CD14-positive monocyte (primary cell): ENCODE results near the gene BMERB1. TPM values are rescaled to one million over a fixed set of nuclear protein-coding genes. Genes with fewer than 3 reads are reported as not detected.

Experiments
- DNase-seq, 3 donors: peaks; one replicate each; pipeline ENCODE4 v3.0.0-alpha.2; 2011 to 2022
- H2AFZ ChIP-seq: 2 replicates; pipeline ENCODE4 v1.6.0; 2012; ENCODE audit warnings: mild to moderate bottlenecking, low read depth, low read length, inconsistent platforms; ENCODE audit not compliant: insufficient read depth, poor library complexity, severe bottlenecking
- H3K27ac ChIP-seq, 2 donors: 1 replicate in 1 of 2; 2 replicates in 1 of 2; pipeline ENCODE4 v1.5.1; 2012 to 2013; ENCODE audit warnings: low read length in 2 of 2, control low read depth in 1 of 2, inconsistent platforms in 1 of 2, low read depth in 1 of 2, mild to moderate bottlenecking in 1 of 2
- H3K27me3 ChIP-seq, 2 donors: one replicate each; pipeline versions ENCODE4 v1.6.0 to v1.6.1; 2011 to 2013; ENCODE audit warnings: low read length in 2 of 2; ENCODE audit not compliant: control insufficient read depth in 2 of 2, insufficient read depth in 2 of 2
- H3K36me3 ChIP-seq, 2 donors: replicated peaks in 1 of 2; 1 replicate in 1 of 2; 2 replicates in 1 of 2; pipeline versions ENCODE4 v1.5.1 to v1.6.1; 2012 to 2013; ENCODE audit warnings: low read length in 2 of 2, control low read depth in 1 of 2, inconsistent platforms in 1 of 2, mild to moderate bottlenecking in 1 of 2; ENCODE audit not compliant: insufficient read depth in 2 of 2, control insufficient read depth in 1 of 2
- H3K4me1 ChIP-seq, 2 donors: 1 replicate in 1 of 2; 2 replicates in 1 of 2; pipeline versions ENCODE4 v1.5.1 to v1.6.1; 2012 to 2013; ENCODE audit warnings: low read length in 2 of 2, control low read depth in 1 of 2, inconsistent platforms in 1 of 2, mild to moderate bottlenecking in 1 of 2, moderate library complexity in 1 of 2; ENCODE audit not compliant: insufficient read depth in 2 of 2, control insufficient read depth in 1 of 2
- H3K4me2 ChIP-seq: replicated peaks from 2 replicates; pipeline ENCODE3; 2012; ENCODE audit warnings: low read length, moderate library complexity, mild to moderate bottlenecking; ENCODE audit not compliant: poor library complexity, severe bottlenecking; ENCODE audit errors: extremely low read depth
- H3K4me3 ChIP-seq, 3 experiments: fragments of 200-600 bp in 1 of 3; sonication (generic) in 1 of 3; replicated peaks in 1 of 3; 1 replicate in 2 of 3; 2 replicates in 1 of 3; pipeline ENCODE4 v1.5.1; 2011 to 2013; ENCODE audit warnings: low read length in 3 of 3, mild to moderate bottlenecking in 3 of 3, control low read depth in 2 of 3, low read depth in 2 of 3, inconsistent platforms in 1 of 3, moderate library complexity in 1 of 3
- H3K79me2 ChIP-seq: 2 replicates; pipeline ENCODE4 v1.6.0; 2012; ENCODE audit warnings: mild to moderate bottlenecking, control low read depth, inconsistent platforms, low read length, moderate library complexity; ENCODE audit not compliant: insufficient read depth
- H3K9ac ChIP-seq: 2 replicates; pipeline ENCODE4 v1.6.0; 2017; ENCODE audit warnings: low read length, mild to moderate bottlenecking; ENCODE audit not compliant: insufficient read depth, poor library complexity, severe bottlenecking
- H3K9me3 ChIP-seq, 2 donors: replicated peaks in 1 of 2; 1 replicate in 1 of 2; 2 replicates in 1 of 2; pipeline versions ENCODE4 v1.5.1 to v1.6.1; 2012 to 2013; ENCODE audit warnings: low read length in 2 of 2, control low read depth in 1 of 2; ENCODE audit not compliant: control insufficient read depth in 1 of 2, insufficient read depth in 1 of 2
- H4K20me1 ChIP-seq: 2 replicates; pipeline ENCODE4 v1.6.0; 2012; ENCODE audit warnings: mild to moderate bottlenecking, low read length, control low read depth, moderate library complexity; ENCODE audit not compliant: insufficient read depth
- H3K27ac Mint-ChIP-seq, 7 donors: one replicate each; pipeline ENCODE4 v1.8.0; 2020; ENCODE audit warnings: mild to moderate bottlenecking in 7 of 7, mixed read lengths in 7 of 7, moderate library complexity in 6 of 7, inconsistent platforms in 2 of 7
- H3K27me3 Mint-ChIP-seq, 3 donors: one replicate each; pipeline ENCODE4 v1.8.0; 2021 to 2022; ENCODE audit warnings: low read depth in 3 of 3, mild to moderate bottlenecking in 3 of 3, mixed read lengths in 3 of 3, moderate library complexity in 3 of 3, inconsistent platforms in 1 of 3
- H3K36me3 Mint-ChIP-seq, 2 donors: one replicate each; pipeline ENCODE4 v1.8.0; 2020; ENCODE audit warnings: mixed read lengths in 2 of 2, inconsistent platforms in 1 of 2, mild to moderate bottlenecking in 1 of 2
- H3K4me1 Mint-ChIP-seq: one replicate; pipeline ENCODE4 v1.8.0; 2020; ENCODE audit warnings: mild to moderate bottlenecking, mixed read lengths
- H3K4me3 Mint-ChIP-seq, 2 donors: one replicate each; pipeline ENCODE4 v1.8.0; 2020; ENCODE audit warnings: mild to moderate bottlenecking in 2 of 2, mixed read lengths in 2 of 2, moderate library complexity in 1 of 2
- H3K9me3 Mint-ChIP-seq, 7 donors: one replicate each; pipeline ENCODE4 v1.8.0; 2020 to 2022; ENCODE audit warnings: mixed read lengths in 7 of 7, mild to moderate bottlenecking in 6 of 7, moderate library complexity in 6 of 7, inconsistent platforms in 2 of 7
- CTCF ChIP-seq: fragments of 200-600 bp; IDR thresholded peaks from one replicate; pipeline ENCODE4 v1.8.0; 2022; ENCODE audit warnings: antibody characterized with exemption, mild to moderate bottlenecking
- WGBS: methylation state at CpG from one replicate; pipeline ENCODE4 v1.1.5; 2013; ENCODE audit warnings: missing lambda C conversion rate; ENCODE audit not compliant: insufficient coverage; 5-methylcytosine and 5-hydroxymethylcytosine counted together
- intact Hi-C, 2 donors: fragments of 100-400 bp; cut with micrococcal nuclease; formaldehyde crosslinking; loops; one replicate each; pipeline versions ENCODE4 v1.15.0 to v1.15.1; 2023
- polyA plus RNA-seq, 3 donors: library from polyadenylated mRNA; depleted of rRNA in 1 of 3; unstranded in 2 of 3; stranded (reverse) in 1 of 3; fragments of 300-500 nt in 2 of 3; fragments of >200 nt in 1 of 3; fragmentation: Illumina TruSeq in 2 of 3; gene quantifications; 1 replicate in 2 of 3; 2 replicates in 1 of 3; pipeline ENCODE4 v1.2.3, GENCODE V29; 2012 to 2021

Gene BMERB1
- polyA plus RNA-seq, 3 donors = 0.11 to 0.28 (median 0.11) TPM

GRCh38 chr16:15489016-15489415 lies 54.6 kb downstream of the BMERB1 start:
- H3K4me3 Mint-ChIP-seq = no peak overlapping the region
- H3K27me3 ChIP-seq = no peaks in the 10 kb centered on the region
- WGBS = 91% methylated on average over 1 of the region's 3 CpGs
- intact Hi-C loops = no loop called here
- H3K4me3 ChIP-seq = no peak overlapping the region
- H3K79me2 ChIP-seq = no peaks in the 10 kb centered on the region
- H3K4me1 Mint-ChIP-seq = peaks cover 22% of the 10 kb centered on the region
- no peak overlapping the region for H3K4me2 ChIP-seq
- no peak for TF ChIP-seq CTCF
- H3K27ac Mint-ChIP-seq = no peak overlapping the region
- peaks cover 15 to 26% of the 10 kb centered on the region in 2 donors for H3K4me1 ChIP-seq
- DNase-seq = no peak
- H3K9me3 Mint-ChIP-seq = peaks cover 0 to 4% (median 0%) of the 10 kb centered on the region in 7 donors
- H3K36me3 Mint-ChIP-seq = no peaks in the 10 kb centered on the region
- no peak overlapping the region for H3K27ac ChIP-seq
- no peaks in the 10 kb centered on the region for H4K20me1 ChIP-seq
- H3K9me3 ChIP-seq = no peaks in the 10 kb centered on the region
- peaks cover 3 to 9% (median 7%) of the 10 kb centered on the region in 3 donors for H3K27me3 Mint-ChIP-seq
- H3K36me3 ChIP-seq = no peaks in the 10 kb centered on the region
- no peak overlapping the region for H3K9ac ChIP-seq
- H2AFZ ChIP-seq = no peak overlapping the region

- Histone ChIP-seq H3K36me3 (no peaks in the 10 kb centered on the region), H2AFZ (no peak overlapping the region), H3K9me3 (no peaks in the 10 kb centered on the region), H4K20me1 (no peaks in the 10 kb centered on the region), H3K4me1 (peaks cover 12 to 18% of the 10 kb centered on the region in 2 donors), H3K9ac (no peak overlapping the region), H3K4me2 (no peak overlapping the region), H3K4me3 (no peak overlapping the region), H3K27ac (no peak overlapping the region), H3K27me3 (no peaks in the 10 kb centered on the region), H3K79me2 (no peaks in the 10 kb centered on the region)
- no peak for DNase-seq
- Mint-ChIP-seq H3K4me3 (no peak overlapping the region), H3K27me3 (peaks cover 4 to 9% (median 7%) of the 10 kb centered on the region in 3 donors), H3K36me3 (no peaks in the 10 kb centered on the region), H3K27ac (no peak overlapping the region), H3K4me1 (peaks cover 18% of the 10 kb centered on the region), H3K9me3 (peaks cover 0 to 4% (median 0%) of the 10 kb centered on the region in 7 donors)
- no peak for TF ChIP-seq CTCF
- intact Hi-C loops = no loop called here
- 100% methylated on average over 3 of the region's 5 CpGs for WGBS
Measured at GRCh38 chr16:15490123-15490711, 55.8 kb downstream of the BMERB1 start.
